ENCODE measurements around the gene WWP2. TPM values are rescaled to one million over a fixed set of nuclear protein-coding genes. Genes with fewer than 3 reads are reported as not detected.

WWP2 gene
- polyA plus RNA-seq, 1 donor from 2014 or later, result 11.9 TPM

- no peak overlapping the region for H3K9ac ChIP-seq (ENCODE audit: low read length)
- H3K27ac ChIP-seq (ENCODE audit: low read length), result no peak overlapping the region
- H3K79me2 ChIP-seq (replicated peaks; ENCODE audit: insufficient read depth, low read length), result peaks cover 3% of the 10 kb centered on the region
- H2AFZ ChIP-seq (ENCODE audit: low read depth, low read length), result no peak overlapping the region
- H3K36me3 ChIP-seq (ENCODE audit: insufficient read depth, low read length), result no peaks in the 10 kb centered on the region
- no peaks in the 10 kb centered on the region for H3K27me3 ChIP-seq (ENCODE audit: insufficient read depth, low read depth, low read length)
- no peak overlapping the region for H3K4me2 ChIP-seq (ENCODE audit: low read length)
- H3K9me3 ChIP-seq (ENCODE audit: low read length), result no peaks in the 10 kb centered on the region
- H3K9me2 ChIP-seq (ENCODE audit: insufficient read depth, low read length), result no peaks in the 10 kb centered on the region
- H3F3A ChIP-seq (ENCODE audit: insufficient read depth, low read length, poor library complexity, severe bottlenecking), result no peaks in the 10 kb centered on the region
- no peaks in the 10 kb centered on the region for H4K20me1 ChIP-seq (ENCODE audit: insufficient read depth)
- no peak for TF ChIP-seq RAD21 (conservative IDR thresholded peaks at IDR 0.05)
- TF ChIP-seq EP300 (conservative IDR thresholded peaks at IDR 0.05; ENCODE audit: poor library complexity, severe bottlenecking), result no peak
- TF ChIP-seq MXI1 (conservative IDR thresholded peaks at IDR 0.05; ENCODE audit: poor library complexity, severe bottlenecking), result no peak
- TF ChIP-seq POLR2AphosphoS5 (IDR thresholded peaks at IDR 0.05), result no peak
- TF ChIP-seq SMC3 (conservative IDR thresholded peaks at IDR 0.05; ENCODE audit: poor library complexity), result no peak
- TF ChIP-seq TAF1 (IDR thresholded peaks at IDR 0.05; ENCODE audit: low read depth), result no peak
- TF ChIP-seq, protein P1, sequence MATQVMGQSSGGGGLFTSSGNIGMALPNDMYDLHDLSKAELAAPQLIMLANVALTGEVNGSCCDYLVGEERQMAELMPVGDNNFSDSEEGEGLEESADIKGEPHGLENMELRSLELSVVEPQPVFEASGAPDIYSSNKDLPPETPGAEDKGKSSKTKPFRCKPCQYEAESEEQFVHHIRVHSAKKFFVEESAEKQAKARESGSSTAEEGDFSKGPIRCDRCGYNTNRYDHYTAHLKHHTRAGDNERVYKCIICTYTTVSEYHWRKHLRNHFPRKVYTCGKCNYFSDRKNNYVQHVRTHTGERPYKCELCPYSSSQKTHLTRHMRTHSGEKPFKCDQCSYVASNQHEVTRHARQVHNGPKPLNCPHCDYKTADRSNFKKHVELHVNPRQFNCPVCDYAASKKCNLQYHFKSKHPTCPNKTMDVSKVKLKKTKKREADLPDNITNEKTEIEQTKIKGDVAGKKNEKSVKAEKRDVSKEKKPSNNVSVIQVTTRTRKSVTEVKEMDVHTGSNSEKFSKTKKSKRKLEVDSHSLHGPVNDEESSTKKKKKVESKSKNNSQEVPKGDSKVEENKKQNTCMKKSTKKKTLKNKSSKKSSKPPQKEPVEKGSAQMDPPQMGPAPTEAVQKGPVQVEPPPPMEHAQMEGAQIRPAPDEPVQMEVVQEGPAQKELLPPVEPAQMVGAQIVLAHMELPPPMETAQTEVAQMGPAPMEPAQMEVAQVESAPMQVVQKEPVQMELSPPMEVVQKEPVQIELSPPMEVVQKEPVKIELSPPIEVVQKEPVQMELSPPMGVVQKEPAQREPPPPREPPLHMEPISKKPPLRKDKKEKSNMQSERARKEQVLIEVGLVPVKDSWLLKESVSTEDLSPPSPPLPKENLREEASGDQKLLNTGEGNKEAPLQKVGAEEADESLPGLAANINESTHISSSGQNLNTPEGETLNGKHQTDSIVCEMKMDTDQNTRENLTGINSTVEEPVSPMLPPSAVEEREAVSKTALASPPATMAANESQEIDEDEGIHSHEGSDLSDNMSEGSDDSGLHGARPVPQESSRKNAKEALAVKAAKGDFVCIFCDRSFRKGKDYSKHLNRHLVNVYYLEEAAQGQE (IDR thresholded peaks at IDR 0.05; ENCODE audit: borderline replicate concordance), result no peak
- no peak for TF ChIP-seq EZH2 (IDR thresholded peaks at IDR 0.05; ENCODE audit: borderline replicate concordance, insufficient read depth, low read length, poor library complexity, severe bottlenecking)
- no peak for TF ChIP-seq CTCF (IDR thresholded peaks at IDR 0.05; ENCODE audit: poor library complexity, severe bottlenecking)
- no peak overlapping the region for H3K4me3 ChIP-seq (ENCODE audit: low read length)
Observed at GRCh38 chr16:69768666-69769065, 6.5 kb downstream of the WWP2 start.

GRCh38 chr16:69769404-69769803, 7.3 kb downstream of the WWP2 start:
- Histone ChIP-seq H4K20me1 (ENCODE audit: insufficient read depth) (no peaks in the 10 kb centered on the region), H2AFZ (ENCODE audit: low read depth, low read length) (no peak overlapping the region), H3K9me2 (ENCODE audit: insufficient read depth, low read length) (no peaks in the 10 kb centered on the region), H3F3A (ENCODE audit: insufficient read depth, low read length, poor library complexity, severe bottlenecking) (no peaks in the 10 kb centered on the region), H3K36me3 (ENCODE audit: insufficient read depth, low read length) (no peaks in the 10 kb centered on the region), H3K4me3 (ENCODE audit: low read length) (no peak overlapping the region), H3K9me3 (ENCODE audit: low read length) (no peaks in the 10 kb centered on the region), H3K9ac (ENCODE audit: low read length) (no peak overlapping the region), H3K27ac (ENCODE audit: low read length) (no peak overlapping the region), H3K27me3 (ENCODE audit: insufficient read depth, low read depth, low read length) (no peaks in the 10 kb centered on the region), H3K79me2 (replicated peaks; ENCODE audit: insufficient read depth, low read length) (no peaks in the 10 kb centered on the region), H3K4me2 (ENCODE audit: low read length) (no peak overlapping the region)
- no peak for TF ChIP-seq MXI1 (conservative IDR thresholded peaks at IDR 0.05; ENCODE audit: poor library complexity, severe bottlenecking)
- no peak for TF ChIP-seq SMC3 (conservative IDR thresholded peaks at IDR 0.05; ENCODE audit: poor library complexity)
- no peak for TF ChIP-seq CTCF (IDR thresholded peaks at IDR 0.05; ENCODE audit: poor library complexity, severe bottlenecking)
- TF ChIP-seq, protein P1 (IDR thresholded peaks at IDR 0.05; ENCODE audit: borderline replicate concordance), result no peak
- no peak for TF ChIP-seq EP300 (conservative IDR thresholded peaks at IDR 0.05; ENCODE audit: poor library complexity, severe bottlenecking)
- no peak for TF ChIP-seq RAD21 (conservative IDR thresholded peaks at IDR 0.05)
- no peak for TF ChIP-seq POLR2AphosphoS5 (IDR thresholded peaks at IDR 0.05)
- no peak for TF ChIP-seq EZH2 (IDR thresholded peaks at IDR 0.05; ENCODE audit: borderline replicate concordance, insufficient read depth, low read length, poor library complexity, severe bottlenecking)
- TF ChIP-seq TAF1 (IDR thresholded peaks at IDR 0.05; ENCODE audit: low read depth), result no peak
